HEK293T (cell line): ENCODE measurements around the gene QRFP.

ENCODE experiments used
- CTBP1 ChIP-seq: fragments of 450-650 bp; IDR thresholded peaks from 2 replicates; pipeline ENCODE4 v1.6.1; 2016; ENCODE audit warnings: borderline replicate concordance
- FOXA1 ChIP-seq: fragments of 450-650 bp; IDR thresholded peaks from 2 replicates; pipeline ENCODE4 v1.6.1; 2016; ENCODE audit warnings: mild to moderate bottlenecking
- FOXK2 ChIP-seq: fragments of 450-650 bp; IDR thresholded peaks from 2 replicates; pipeline ENCODE4 v1.6.1; 2016; ENCODE audit warnings: mild to moderate bottlenecking
- PKNOX1 ChIP-seq: fragments of 450-650 bp; IDR thresholded peaks from 2 replicates; pipeline ENCODE4 v1.6.1; 2016
- SUZ12 ChIP-seq: fragments of 450-650 bp; IDR thresholded peaks from 2 replicates; pipeline ENCODE4 v1.6.1; 2016; ENCODE audit warnings: mild to moderate bottlenecking

DNA sequence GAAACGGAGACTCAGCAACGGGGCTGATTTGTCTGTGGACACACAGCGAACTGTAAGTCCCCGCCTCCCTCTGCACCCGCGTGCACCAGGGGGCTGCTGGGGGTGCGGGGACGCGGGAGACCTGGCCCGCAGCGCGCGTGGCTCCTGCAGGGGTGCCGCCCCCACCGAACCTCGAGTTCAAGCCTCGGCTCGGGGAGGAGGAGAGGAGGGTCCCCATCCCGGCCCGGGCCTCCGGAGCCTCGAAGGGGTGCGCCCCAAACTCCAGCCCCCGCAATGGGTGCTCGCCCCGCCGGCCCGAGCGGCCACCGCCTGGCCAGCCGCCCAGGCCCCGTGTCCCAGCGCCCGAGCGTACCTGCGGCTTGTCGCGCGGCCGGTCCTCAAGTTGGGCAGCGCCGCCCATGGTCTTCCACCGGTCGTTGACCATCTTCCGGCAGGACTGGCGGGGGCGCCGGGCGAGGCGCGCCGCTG, 41.6 kb upstream of the QRFP start:
- TF ChIP-seq SUZ12 (no peak), CTBP1 (no peak), PKNOX1 (no peak), FOXK2 (no peak), FOXA1 (no peak)
